Large intestine (tissue), 3 donors: ENCODE measurements around the gene GJB3. TPM values are rescaled to one million over a fixed set of nuclear protein-coding genes. Genes with fewer than 3 reads are reported as not detected.

Experiments
- DNase-seq, 2 donors: peaks; one replicate each; pipeline versions ENCODE4 v3.0.0 to v3.0.0-alpha.2; 2013
- H3K27ac ChIP-seq: one replicate; pipeline ENCODE4 v1.5.1; 2013; ENCODE audit warnings: low read length
- H3K27me3 ChIP-seq: 2 replicates; pipeline ENCODE4 v1.6.1; 2013; ENCODE audit warnings: low read length; ENCODE audit not compliant: control insufficient read depth, insufficient read depth
- H3K36me3 ChIP-seq: 2 replicates; pipeline ENCODE4 v1.6.1; 2013; ENCODE audit warnings: low read length; ENCODE audit not compliant: control insufficient read depth, insufficient read depth
- H3K4me1 ChIP-seq: one replicate; pipeline ENCODE4 v1.6.1; 2013; ENCODE audit warnings: low read length; ENCODE audit not compliant: control insufficient read depth, insufficient read depth
- H3K4me3 ChIP-seq: one replicate; pipeline ENCODE4 v1.5.1; 2013; ENCODE audit warnings: low read length
- H3K9me3 ChIP-seq: one replicate; pipeline ENCODE4 v1.6.1; 2013; ENCODE audit warnings: mild to moderate bottlenecking, low read depth, low read length, moderate library complexity; ENCODE audit not compliant: control insufficient read depth
- WGBS: methylation state at CpG from one replicate; pipeline ENCODE4 v1.1.5; 2013; ENCODE audit warnings: low lambda C conversion rate; ENCODE audit not compliant: insufficient coverage; 5-methylcytosine and 5-hydroxymethylcytosine counted together
- polyA plus RNA-seq: library from polyadenylated mRNA; unstranded; fragments of 120-200 nt; gene quantifications from one replicate; pipeline ENCODE4 v1.2.1, GENCODE V29; 2013

Gene GJB3
- polyA plus RNA-seq, 1 donor, result 0.21 TPM

GRCh38 chr1:34774957-34775356 lies 6.1 kb upstream of the GJB3 start:
- no peak for DNase-seq
- WGBS, result no CpG with 5 or more reads among the region's 8 CpGs
- H3K36me3 ChIP-seq, result no peaks in the 10 kb centered on the region
- no peak overlapping the region for H3K4me3 ChIP-seq
- H3K27me3 ChIP-seq, result peaks cover 2% of the 10 kb centered on the region
- no peaks in the 10 kb centered on the region for H3K9me3 ChIP-seq
- no peak overlapping the region for H3K27ac ChIP-seq
- H3K4me1 ChIP-seq, result no peaks in the 10 kb centered on the region

DNA sequence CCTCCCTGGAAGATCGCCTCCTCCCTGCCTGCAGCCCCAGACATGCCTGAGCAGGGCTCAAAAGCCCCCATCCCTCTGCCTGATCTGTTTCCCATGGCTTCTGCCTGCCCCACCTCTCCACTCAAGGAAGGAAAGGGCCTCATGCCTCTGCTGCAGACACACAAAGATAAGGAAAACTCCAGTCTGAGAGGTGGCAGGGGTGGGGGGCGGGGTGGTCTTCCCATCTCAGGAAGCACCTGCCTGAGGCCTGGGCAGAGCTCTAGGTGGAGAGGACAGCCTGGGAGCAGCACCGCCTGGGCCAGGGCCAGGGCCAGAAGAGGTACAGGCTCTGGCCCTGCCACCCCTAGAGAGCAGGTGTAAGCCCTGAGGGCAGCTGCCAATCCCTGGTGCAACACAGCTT lies 4.1 kb upstream of the GJB3 start:
- no CpG with 5 or more reads among the region's 3 CpGs for WGBS
- Histone ChIP-seq H3K9me3 (no peaks in the 10 kb centered on the region), H3K27ac (no peak overlapping the region), H3K4me3 (no peak overlapping the region), H3K4me1 (peaks cover 2% of the 10 kb centered on the region), H3K36me3 (no peaks in the 10 kb centered on the region), H3K27me3 (peaks cover 19% of the 10 kb centered on the region)
- no peak for DNase-seq

DNA sequence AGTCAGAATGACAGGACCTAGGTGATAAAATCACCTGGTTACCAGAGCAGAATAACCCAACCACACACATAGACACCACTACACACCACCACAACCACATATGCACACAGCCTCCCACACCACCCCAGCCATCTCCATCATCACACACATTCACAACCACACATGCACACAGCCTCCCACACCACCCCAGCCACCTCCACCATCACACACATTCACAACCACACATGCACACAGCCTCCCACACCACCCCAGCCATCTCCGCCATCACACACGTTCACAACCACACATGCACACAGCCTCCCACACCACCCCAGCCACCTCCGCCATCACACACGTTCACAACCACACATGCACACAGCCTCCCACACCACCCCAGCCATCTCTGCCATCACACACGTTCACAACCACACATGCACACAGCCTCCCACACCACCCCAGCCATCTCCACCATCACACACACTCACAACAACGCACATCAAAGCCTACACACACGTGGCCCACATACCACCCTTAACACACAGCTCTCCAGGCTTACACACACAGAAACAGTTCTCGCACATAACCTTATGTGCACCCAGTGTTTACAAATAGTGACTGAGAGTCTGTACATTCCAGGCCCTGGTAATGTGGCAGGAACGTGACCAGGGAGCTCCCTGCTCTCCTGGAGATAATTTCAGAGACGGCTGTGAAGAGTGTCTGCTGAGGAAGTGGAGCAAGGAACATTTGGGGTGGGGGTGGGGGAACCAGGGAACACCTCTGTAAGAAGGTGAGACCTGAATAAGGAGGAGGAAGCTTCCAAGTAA lies 3.3 kb upstream of the GJB3 start:
- DNase-seq, result no peak

GRCh38 chr1:34778381-34778780 lies 2.6 kb upstream of the GJB3 start:
- H3K27me3 ChIP-seq, result peaks cover 26% of the 10 kb centered on the region
- H3K27ac ChIP-seq, result no peak overlapping the region
- peaks cover 7% of the 10 kb centered on the region for H3K4me1 ChIP-seq
- H3K9me3 ChIP-seq, result no peaks in the 10 kb centered on the region
- WGBS, result 90% methylated on average over 3 of the region's 6 CpGs
- no peak overlapping the region for H3K4me3 ChIP-seq
- no peak for DNase-seq
- no peaks in the 10 kb centered on the region for H3K36me3 ChIP-seq

More for the DNA sequence above, 3.3 kb upstream of the GJB3 start:
- Histone ChIP-seq H3K27me3 (peaks cover 26% of the 10 kb centered on the region), H3K4me1 (peaks cover 7% of the 10 kb centered on the region), H3K27ac (no peak overlapping the region), H3K9me3 (no peaks in the 10 kb centered on the region), H3K4me3 (no peak overlapping the region), H3K36me3 (no peaks in the 10 kb centered on the region)
- WGBS, result 20% methylated on average over 1 of the region's 10 CpGs

GRCh38 chr1:34779005-34779404 lies 2.0 kb upstream of the GJB3 start:
- WGBS, result 100% methylated on average over 2 of the region's 5 CpGs
- Histone ChIP-seq H3K4me1 (peaks cover 7% of the 10 kb centered on the region), H3K27me3 (peaks cover 26% of the 10 kb centered on the region), H3K36me3 (no peaks in the 10 kb centered on the region), H3K9me3 (no peaks in the 10 kb centered on the region), H3K27ac (no peak overlapping the region), H3K4me3 (no peak overlapping the region)
- DNase-seq, result no peak

DNA sequence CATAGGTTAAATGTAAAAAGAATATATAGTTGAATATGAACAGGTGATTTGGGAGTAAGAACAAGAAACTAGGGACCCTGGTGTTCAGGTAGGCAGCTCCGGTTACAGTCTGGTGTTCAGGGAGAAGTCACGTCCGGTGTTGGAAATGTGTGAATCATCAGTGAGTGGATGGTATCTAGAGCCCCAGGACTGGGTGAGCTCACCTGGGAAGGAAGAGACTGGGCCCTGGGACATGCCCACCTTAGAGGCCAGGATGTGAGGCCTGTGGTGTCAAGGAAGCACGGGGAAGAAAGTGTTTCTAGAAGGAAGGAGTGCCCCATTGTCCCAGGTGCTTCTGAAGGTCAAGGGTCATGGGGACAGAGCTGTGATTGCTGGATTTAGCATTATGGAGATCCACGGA lies 1.5 kb upstream of the GJB3 start:
- H3K27me3 ChIP-seq, result peaks cover 26% of the 10 kb centered on the region
- no peak for DNase-seq
- H3K36me3 ChIP-seq, result no peaks in the 10 kb centered on the region
- peaks cover 7% of the 10 kb centered on the region for H3K4me1 ChIP-seq
- 29% methylated on average over 1 of the region's 5 CpGs for WGBS
- H3K27ac ChIP-seq, result no peak overlapping the region
- H3K4me3 ChIP-seq, result no peak overlapping the region
- H3K9me3 ChIP-seq, result no peaks in the 10 kb centered on the region

DNA sequence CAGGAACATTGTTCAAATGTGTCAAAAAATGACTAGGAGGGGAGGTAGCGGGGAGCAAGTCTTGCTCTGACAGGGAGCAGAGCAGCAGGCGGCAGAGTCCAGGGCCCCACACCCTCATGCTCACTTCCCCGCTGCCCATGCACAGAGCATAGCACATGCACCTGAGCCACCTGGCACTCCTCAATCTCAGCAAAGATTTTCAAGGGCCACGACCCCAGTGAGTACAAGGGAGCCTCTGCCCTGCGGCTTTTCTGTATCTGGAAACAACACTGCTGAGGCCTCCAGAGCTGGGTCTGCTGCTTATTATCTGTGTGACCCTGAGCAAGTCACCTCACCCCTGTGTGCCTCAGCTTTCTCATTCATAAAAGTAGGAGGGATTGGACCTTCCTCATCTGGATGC lies 1.1 kb upstream of the GJB3 start:
- H3K27me3 ChIP-seq, result peaks cover 26% of the 10 kb centered on the region
- H3K36me3 ChIP-seq, result no peaks in the 10 kb centered on the region
- no peak overlapping the region for H3K27ac ChIP-seq
- DNase-seq, result no peak
- peaks cover 7% of the 10 kb centered on the region for H3K4me1 ChIP-seq
- no CpG with 5 or more reads among the region's 5 CpGs for WGBS
- H3K4me3 ChIP-seq, result no peak overlapping the region
- no peaks in the 10 kb centered on the region for H3K9me3 ChIP-seq

DNA sequence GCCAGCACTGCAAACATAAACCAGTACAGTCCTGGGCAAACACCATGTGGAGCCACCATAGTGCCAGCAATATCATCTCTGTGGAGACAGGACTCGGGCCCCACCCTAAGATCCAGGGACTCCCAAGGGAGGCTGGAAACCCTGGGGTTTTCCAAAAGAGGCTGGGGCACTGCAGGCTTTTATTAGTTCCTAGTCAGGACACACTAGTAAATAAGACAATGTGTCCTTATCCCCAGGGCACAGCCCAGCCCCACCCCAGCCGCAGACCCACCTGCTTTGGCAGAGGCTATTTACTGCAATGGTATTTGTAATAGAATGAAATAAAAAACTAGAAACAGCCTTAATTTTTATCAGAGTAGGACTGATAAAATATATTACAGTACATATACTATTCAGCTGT lies 486 bp upstream of the GJB3 start:
- Histone ChIP-seq H3K4me1 (peaks cover 7% of the 10 kb centered on the region), H3K4me3 (no peak overlapping the region), H3K36me3 (no peaks in the 10 kb centered on the region), H3K27ac (no peak overlapping the region), H3K27me3 (peaks cover 26% of the 10 kb centered on the region), H3K9me3 (no peaks in the 10 kb centered on the region)
- DNase-seq, result no peak
- no CpG with 5 or more reads among the region's 2 CpGs for WGBS

DNA sequence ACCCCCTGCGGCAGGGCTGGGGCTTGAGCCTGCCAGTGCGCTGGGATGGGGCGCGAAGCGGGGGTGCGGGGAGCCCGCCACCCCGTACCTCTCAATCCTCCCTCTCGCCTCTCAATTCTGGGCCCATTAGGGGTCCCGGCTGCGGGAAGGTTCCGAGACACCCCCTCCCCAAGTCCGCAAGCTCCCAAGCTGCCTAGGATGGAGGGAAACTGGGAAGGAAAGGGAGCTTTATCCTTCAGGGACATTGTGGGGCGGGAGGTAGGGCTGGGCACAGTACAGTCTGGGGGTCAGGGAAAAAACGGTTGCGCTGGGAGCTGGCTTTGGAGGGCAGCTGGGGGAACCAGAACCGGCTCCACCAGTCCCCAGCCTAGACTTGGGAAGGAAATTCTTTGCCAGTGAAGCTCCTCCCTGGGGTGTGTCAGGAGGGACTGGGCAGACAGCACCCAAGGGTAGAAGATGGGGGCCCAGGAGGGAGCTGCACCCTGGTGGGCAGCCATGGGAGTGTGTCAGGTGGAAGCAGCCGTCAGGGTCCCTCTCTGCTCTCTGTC lies 904 bp downstream of the GJB3 start:
- no peak overlapping the region for H3K27ac ChIP-seq
- H3K36me3 ChIP-seq, result no peaks in the 10 kb centered on the region
- H3K4me1 ChIP-seq, result peaks cover 10% of the 10 kb centered on the region
- H3K27me3 ChIP-seq, result peaks cover 26% of the 10 kb centered on the region
- no peak overlapping the region for H3K4me3 ChIP-seq
- no peaks in the 10 kb centered on the region for H3K9me3 ChIP-seq
- DNase-seq, result peak; percentile 26 to 54
- no CpG with 5 or more reads among the region's 18 CpGs for WGBS

DNA sequence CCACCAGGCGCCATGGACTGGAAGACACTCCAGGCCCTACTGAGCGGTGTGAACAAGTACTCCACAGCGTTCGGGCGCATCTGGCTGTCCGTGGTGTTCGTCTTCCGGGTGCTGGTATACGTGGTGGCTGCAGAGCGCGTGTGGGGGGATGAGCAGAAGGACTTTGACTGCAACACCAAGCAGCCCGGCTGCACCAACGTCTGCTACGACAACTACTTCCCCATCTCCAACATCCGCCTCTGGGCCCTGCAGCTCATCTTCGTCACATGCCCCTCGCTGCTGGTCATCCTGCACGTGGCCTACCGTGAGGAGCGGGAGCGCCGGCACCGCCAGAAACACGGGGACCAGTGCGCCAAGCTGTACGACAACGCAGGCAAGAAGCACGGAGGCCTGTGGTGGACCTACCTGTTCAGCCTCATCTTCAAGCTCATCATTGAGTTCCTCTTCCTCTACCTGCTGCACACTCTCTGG lies 3.8 kb downstream of the GJB3 start:
- no CpG with 5 or more reads among the region's 28 CpGs for WGBS
- H3K9me3 ChIP-seq, result no peaks in the 10 kb centered on the region
- DNase-seq, result no peak
- no peak overlapping the region for H3K27ac ChIP-seq
- no peaks in the 10 kb centered on the region for H3K36me3 ChIP-seq
- peaks cover 26% of the 10 kb centered on the region for H3K27me3 ChIP-seq
- H3K4me3 ChIP-seq, result no peak overlapping the region
- peaks cover 10% of the 10 kb centered on the region for H3K4me1 ChIP-seq
